Measurements from ENCODE around the gene ADAT3. TPM values are rescaled to one million over a fixed set of nuclear protein-coding genes. Genes with fewer than 3 reads are reported as not detected.

Gene ADAT3
- polyA plus RNA-seq, 1 of the 3 experiments (the other 2 are of a cell fraction), result 2.8 TPM

DNA sequence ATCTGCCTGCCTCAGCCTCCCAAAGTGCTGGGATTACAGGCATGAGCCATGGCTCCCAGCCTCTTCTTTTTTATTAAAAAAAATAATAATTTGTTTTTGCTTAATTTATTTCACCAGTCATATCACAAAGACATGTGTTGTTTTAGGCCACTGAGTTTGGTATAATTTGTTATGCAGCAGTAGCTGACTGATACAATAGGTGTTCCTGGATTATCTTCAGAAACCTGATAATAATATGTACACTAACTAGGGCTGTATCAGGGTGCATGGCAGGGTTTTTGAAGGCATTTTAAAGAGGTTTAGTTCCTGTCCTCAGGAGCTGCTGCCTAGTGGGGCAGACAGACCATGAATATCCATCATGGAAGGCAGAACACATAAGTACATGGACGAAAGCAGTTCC is 26.2 kb downstream of the ADAT3 start:
- Histone ChIP-seq H3K9me2 (no peaks in the 10 kb centered on the region), H3K27ac (ENCODE audit: low read depth in 2 of 2, low read length in 1 of 2) (no peak overlapping the region), H3K79me2 (ENCODE audit: insufficient read depth) (no peaks in the 10 kb centered on the region), H3K4me3 (ENCODE audit: low read depth in 2 of 2, low read length in 1 of 2) (no peak overlapping the region), H3K9me3 (no peaks in the 10 kb centered on the region), H2AFZ (ENCODE audit: low read depth) (no peak overlapping the region), H3K27me3 (ENCODE audit: insufficient read depth) (no peaks in the 10 kb centered on the region), H3K9ac (no peak overlapping the region), H3K4me2 (no peak overlapping the region), H3F3A (replicated peaks; ENCODE audit: insufficient read depth) (no peaks in the 10 kb centered on the region), H4K20me1 (ENCODE audit: insufficient read depth) (no peaks in the 10 kb centered on the region), H3K4me1 (ENCODE audit: control insufficient read depth in 1 of 2, insufficient read depth in 2 of 2, low read depth in 1 of 2, low read length in 1 of 2) (peaks cover 6 to 8% of the 10 kb centered on the region in 2 experiments; a peak in 2 of 4 replicates), H3K36me3 (replicated peaks in 1 of 2; ENCODE audit: control insufficient read depth in 1 of 2, insufficient read depth in 2 of 2, low read length in 1 of 2) (no peaks in the 10 kb centered on the region)
- 86% methylated on average over 1 of the region's 1 CpG for WGBS (ENCODE audit: low lambda C conversion rate)
- CTCF ChIA-PET, result interaction anchor here (2.2 kb wide), 1 partner anchor 14 kb away, joined by 11 read pairs; no protein-coding TSS in a partner anchor
- no peak for TF ChIP-seq MAX (IDR thresholded peaks at IDR 0.05; ENCODE audit: low read depth)
- no peak for TF ChIP-seq FOXJ3 (CRISPR knock-in tag; IDR thresholded peaks at IDR 0.05)
- TF ChIP-seq RAD21 (IDR thresholded peaks at IDR 0.05; ENCODE audit: low read length), result no peak
- no peak for DNase-seq
- POLR2A ChIA-PET, result no interaction called here

DNA sequence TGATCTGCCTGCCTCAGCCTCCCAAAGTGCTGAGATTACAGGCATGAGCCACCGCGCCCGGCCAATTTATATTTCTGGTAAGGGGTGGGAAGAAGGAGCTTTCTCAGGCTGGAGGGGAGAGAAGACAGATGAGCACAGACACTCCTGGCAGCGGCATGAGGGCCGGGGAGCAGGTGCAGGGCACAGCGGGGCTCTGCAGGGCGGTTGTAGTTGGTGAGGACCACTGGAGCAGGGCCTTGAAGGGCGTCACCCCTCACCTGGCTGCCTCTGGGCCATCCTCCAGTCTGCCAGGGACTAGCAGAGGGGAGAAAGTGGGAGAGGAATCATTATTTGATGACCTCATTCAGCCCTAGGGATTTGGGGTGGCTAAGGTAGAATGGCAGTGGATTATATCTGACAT is 27.2 kb downstream of the ADAT3 start:
- Histone ChIP-seq H3K9me3 (no peaks in the 10 kb centered on the region), H3K36me3 (replicated peaks in 1 of 2; ENCODE audit: control insufficient read depth in 1 of 2, insufficient read depth in 2 of 2, low read length in 1 of 2) (no peaks in the 10 kb centered on the region), H3K27me3 (ENCODE audit: insufficient read depth) (no peaks in the 10 kb centered on the region), H3K79me2 (ENCODE audit: insufficient read depth) (no peaks in the 10 kb centered on the region), H3K4me1 (ENCODE audit: control insufficient read depth in 1 of 2, insufficient read depth in 2 of 2, low read depth in 1 of 2, low read length in 1 of 2) (peaks cover 6 to 8% of the 10 kb centered on the region in 2 experiments; a peak in 2 of 4 replicates), H4K20me1 (ENCODE audit: insufficient read depth) (no peaks in the 10 kb centered on the region), H3K9me2 (no peaks in the 10 kb centered on the region), H3K9ac (no peak overlapping the region), H3K27ac (ENCODE audit: low read depth in 2 of 2, low read length in 1 of 2) (no peak overlapping the region), H2AFZ (ENCODE audit: low read depth) (no peak overlapping the region), H3K4me3 (ENCODE audit: low read depth in 2 of 2, low read length in 1 of 2) (no peak overlapping the region), H3K4me2 (no peak overlapping the region), H3F3A (replicated peaks; ENCODE audit: insufficient read depth) (no peaks in the 10 kb centered on the region)
- CTCF ChIA-PET, result no interaction called here
- POLR2A ChIA-PET, result no interaction called here
- WGBS (ENCODE audit: low lambda C conversion rate), result 66% methylated on average over 8 of the region's 8 CpGs
- no peak for DNase-seq
- TF ChIP-seq GATA2 (CRISPR knock-in tag; IDR thresholded peaks at IDR 0.05), result no peak
- no peak for TF ChIP-seq NRF1 (IDR thresholded peaks at IDR 0.05; ENCODE audit: low read depth, low read length)
- TF ChIP-seq, protein P1, sequence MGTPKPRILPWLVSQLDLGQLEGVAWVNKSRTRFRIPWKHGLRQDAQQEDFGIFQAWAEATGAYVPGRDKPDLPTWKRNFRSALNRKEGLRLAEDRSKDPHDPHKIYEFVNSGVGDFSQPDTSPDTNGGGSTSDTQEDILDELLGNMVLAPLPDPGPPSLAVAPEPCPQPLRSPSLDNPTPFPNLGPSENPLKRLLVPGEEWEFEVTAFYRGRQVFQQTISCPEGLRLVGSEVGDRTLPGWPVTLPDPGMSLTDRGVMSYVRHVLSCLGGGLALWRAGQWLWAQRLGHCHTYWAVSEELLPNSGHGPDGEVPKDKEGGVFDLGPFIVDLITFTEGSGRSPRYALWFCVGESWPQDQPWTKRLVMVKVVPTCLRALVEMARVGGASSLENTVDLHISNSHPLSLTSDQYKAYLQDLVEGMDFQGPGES (IDR thresholded peaks at IDR 0.05; ENCODE audit: low read depth, low read length), result no peak
- no peak for TF ChIP-seq YY1 (IDR thresholded peaks at IDR 0.05; ENCODE audit: low read depth)
- TF ChIP-seq RAD21 (IDR thresholded peaks at IDR 0.05; ENCODE audit: low read length), result no peak
- no peak for TF ChIP-seq EZH2phosphoT487 (IDR thresholded peaks at IDR 0.05; ENCODE audit: borderline replicate concordance, low read depth)
- no peak for TF ChIP-seq SIN3A (IDR thresholded peaks at IDR 0.05; ENCODE audit: borderline replicate concordance, low read depth, low read length)
- TF ChIP-seq FOXJ3 (CRISPR knock-in tag; IDR thresholded peaks at IDR 0.05), result no peak

GRCh38 chr19:1933244-1933643 is 28.0 kb downstream of the ADAT3 start:
- POLR2A ChIA-PET, result no interaction called here
- no peak for DNase-seq
- H3K9me2 ChIP-seq, result no peaks in the 10 kb centered on the region
- CTCF ChIA-PET, result interaction anchor here (0.6 to 0.7 kb wide), 2 partner anchors 137 to 383 kb away, joined by 3 to 4 read pairs; no protein-coding TSS in a partner anchor
- no peak overlapping the region for H3K4me2 ChIP-seq
- no peaks in the 10 kb centered on the region for H3K79me2 ChIP-seq (ENCODE audit: insufficient read depth)
- no peak overlapping the region for H3K27ac ChIP-seq (ENCODE audit: low read depth in 2 of 2, low read length in 1 of 2)
- H4K20me1 ChIP-seq (ENCODE audit: insufficient read depth), result no peaks in the 10 kb centered on the region
- peaks cover 6 to 8% of the 10 kb centered on the region in 2 experiments; a peak in 2 of 4 replicates for H3K4me1 ChIP-seq (ENCODE audit: control insufficient read depth in 1 of 2, insufficient read depth in 2 of 2, low read depth in 1 of 2, low read length in 1 of 2)
- H2AFZ ChIP-seq (ENCODE audit: low read depth), result no peak overlapping the region
- no peaks in the 10 kb centered on the region for H3K27me3 ChIP-seq (ENCODE audit: insufficient read depth)
- H3F3A ChIP-seq (replicated peaks; ENCODE audit: insufficient read depth), result peaks cover 3% of the 10 kb centered on the region
- H3K4me3 ChIP-seq (ENCODE audit: low read depth in 2 of 2, low read length in 1 of 2), result no peak overlapping the region
- H3K9ac ChIP-seq, result no peak overlapping the region
- H3K36me3 ChIP-seq (replicated peaks in 1 of 2; ENCODE audit: control insufficient read depth in 1 of 2, insufficient read depth in 2 of 2, low read length in 1 of 2), result no peaks in the 10 kb centered on the region
- no peaks in the 10 kb centered on the region for H3K9me3 ChIP-seq
- WGBS (ENCODE audit: low lambda C conversion rate), result 77% methylated on average over 6 of the region's 7 CpGs
- TF ChIP-seq JUND (IDR thresholded peaks at IDR 0.05), result no peak
- no peak for TF ChIP-seq USF2 (IDR thresholded peaks at IDR 0.05; ENCODE audit: borderline replicate concordance, low read depth, low read length)
- no peak for TF ChIP-seq TCF12 (IDR thresholded peaks at IDR 0.05)
- no peak for TF ChIP-seq RFX5 (IDR thresholded peaks at IDR 0.05; ENCODE audit: low read length)
- no peak for TF ChIP-seq MEF2A (IDR thresholded peaks at IDR 0.05; ENCODE audit: borderline replicate concordance, low read depth)
- TF ChIP-seq, protein P1 (IDR thresholded peaks at IDR 0.05; ENCODE audit: low read depth, low read length), result no peak
- TF ChIP-seq, protein P2, sequence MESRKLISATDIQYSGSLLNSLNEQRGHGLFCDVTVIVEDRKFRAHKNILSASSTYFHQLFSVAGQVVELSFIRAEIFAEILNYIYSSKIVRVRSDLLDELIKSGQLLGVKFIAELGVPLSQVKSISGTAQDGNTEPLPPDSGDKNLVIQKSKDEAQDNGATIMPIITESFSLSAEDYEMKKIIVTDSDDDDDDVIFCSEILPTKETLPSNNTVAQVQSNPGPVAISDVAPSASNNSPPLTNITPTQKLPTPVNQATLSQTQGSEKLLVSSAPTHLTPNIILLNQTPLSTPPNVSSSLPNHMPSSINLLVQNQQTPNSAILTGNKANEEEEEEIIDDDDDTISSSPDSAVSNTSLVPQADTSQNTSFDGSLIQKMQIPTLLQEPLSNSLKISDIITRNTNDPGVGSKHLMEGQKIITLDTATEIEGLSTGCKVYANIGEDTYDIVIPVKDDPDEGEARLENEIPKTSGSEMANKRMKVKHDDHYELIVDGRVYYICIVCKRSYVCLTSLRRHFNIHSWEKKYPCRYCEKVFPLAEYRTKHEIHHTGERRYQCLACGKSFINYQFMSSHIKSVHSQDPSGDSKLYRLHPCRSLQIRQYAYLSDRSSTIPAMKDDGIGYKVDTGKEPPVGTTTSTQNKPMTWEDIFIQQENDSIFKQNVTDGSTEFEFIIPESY (IDR thresholded peaks at IDR 0.05; ENCODE audit: borderline replicate concordance, low read depth), result no peak
